HEK293 (cell line): ENCODE measurements around the gene AKAP6.

Experiments used
- CTCF ChIA-PET: fragments of 350-600 bp; formaldehyde crosslinking; extraction: SDS; loops from one replicate; lab custom pipeline; 2021; ENCODE audit warnings: antibody characterized with exemption; lab: Yijun Ruan, JAX
- POLR2A ChIA-PET: fragments of 300-600 bp; formaldehyde crosslinking; extraction: SDS; loops from one replicate; lab custom pipeline; 2020; ENCODE audit warnings: antibody characterized with exemption, inconsistent platforms; lab: Yijun Ruan, JAX
- H3K27ac ChIP-seq: fragments of 200-500 bp; sonication (Bioruptor generic); 2 replicates; pipeline ENCODE4 v1.5.1; 2014; ENCODE audit warnings: low read depth, low read length, control low read depth, inconsistent platforms; ENCODE audit errors: extremely low read depth
- H3K36me3 ChIP-seq, 2 experiments: fragments of 200-500 bp in 1 of 2; sonication (Bioruptor generic) in 1 of 2; 1 replicate in 1 of 2; 2 replicates in 1 of 2; pipeline ENCODE4 v1.5.1; 2014 to 2017; ENCODE audit warnings: inconsistent platforms in 2 of 2, low read length in 2 of 2; ENCODE audit not compliant: control insufficient read depth in 2 of 2, insufficient read depth in 1 of 2
- H3K4me1 ChIP-seq: fragments of 200-500 bp; sonication (Bioruptor generic); 2 replicates; pipeline ENCODE4 v1.5.1; 2014; ENCODE audit warnings: mild to moderate bottlenecking, low read length, inconsistent platforms; ENCODE audit not compliant: control insufficient read depth, insufficient read depth
- H3K4me3 ChIP-seq: 2 replicates; pipeline ENCODE4 v1.5.1; 2011; ENCODE audit warnings: low read depth, mild to moderate bottlenecking, control low read depth, low read length, moderate library complexity
- H3K9me3 ChIP-seq: fragments of 200-500 bp; sonication (Bioruptor generic); 2 replicates; pipeline ENCODE4 v1.5.1; 2014; ENCODE audit warnings: low read depth, low read length, inconsistent platforms; ENCODE audit not compliant: control insufficient read depth, insufficient read depth
- EGR2 ChIP-seq: fragments of 450-650 bp; formaldehyde crosslinking; IDR thresholded peaks from 2 replicates; pipeline ENCODE4 v1.5.1; 2016; ENCODE audit warnings: low read depth, missing biosample characterization, missing genetic modification characterization
- FEZF1 ChIP-seq: fragments of 450-650 bp; formaldehyde crosslinking; IDR thresholded peaks from 2 replicates; pipeline ENCODE4 v1.5.1; 2016; ENCODE audit warnings: missing biosample characterization, missing genetic modification characterization
- IKZF3 ChIP-seq: fragments of 450-650 bp; IDR thresholded peaks from 2 replicates; pipeline ENCODE4 v1.5.0; 2018; ENCODE audit warnings: missing biosample characterization, mild to moderate bottlenecking, missing genetic modification characterization, moderate library complexity
- SCRT1 ChIP-seq: fragments of 450-650 bp; formaldehyde crosslinking; IDR thresholded peaks from 2 replicates; pipeline ENCODE4 v1.5.1; 2016; ENCODE audit warnings: missing biosample characterization, missing genetic modification characterization, borderline replicate concordance
- SCRT2 ChIP-seq: fragments of 450-650 bp; formaldehyde crosslinking; IDR thresholded peaks from 2 replicates; pipeline ENCODE4 v1.5.1; 2016; ENCODE audit warnings: missing biosample characterization, missing genetic modification characterization
- SETDB1 ChIP-seq: IDR thresholded peaks from one replicate; pipeline ENCODE4 v1.6.1; 2017; ENCODE audit warnings: mild to moderate bottlenecking, low read length, moderate library complexity, mixed read lengths; ENCODE audit not compliant: insufficient read length
- SP2 ChIP-seq: fragments of 450-650 bp; formaldehyde crosslinking; IDR thresholded peaks from 2 replicates; pipeline ENCODE4 v1.5.1; 2016; ENCODE audit warnings: missing biosample characterization, missing genetic modification characterization
- ZNF114 ChIP-seq: fragments of 450-650 bp; formaldehyde crosslinking; IDR thresholded peaks from 2 replicates; pipeline ENCODE4 v1.5.0; 2017; ENCODE audit warnings: missing biosample characterization, missing genetic modification characterization
- ZNF121 ChIP-seq: fragments of 450-650 bp; formaldehyde crosslinking; IDR thresholded peaks from 2 replicates; pipeline ENCODE4 v1.5.1; 2016; ENCODE audit warnings: missing biosample characterization, missing genetic modification characterization
- ZNF140 ChIP-seq: fragments of 450-650 bp; formaldehyde crosslinking; IDR thresholded peaks from 2 replicates; pipeline ENCODE4 v1.5.1; 2016; ENCODE audit warnings: missing biosample characterization, missing genetic modification characterization
- ZNF157 ChIP-seq: fragments of 450-650 bp; formaldehyde crosslinking; IDR thresholded peaks from 2 replicates; pipeline ENCODE4 v1.5.1; 2016; ENCODE audit warnings: missing biosample characterization, missing genetic modification characterization
- ZNF184 ChIP-seq: fragments of 450-650 bp; IDR thresholded peaks from 2 replicates; pipeline ENCODE4 v1.5.1; 2018; ENCODE audit warnings: missing biosample characterization, mild to moderate bottlenecking, missing genetic modification characterization
- ZNF24 ChIP-seq: fragments of 450-650 bp; formaldehyde crosslinking; IDR thresholded peaks from 2 replicates; pipeline ENCODE4 v1.5.1; 2016; ENCODE audit warnings: missing biosample characterization, missing genetic modification characterization
- ZNF311 ChIP-seq: fragments of 450-650 bp; formaldehyde crosslinking; IDR thresholded peaks from 2 replicates; pipeline ENCODE4 v1.5.1; 2017; ENCODE audit warnings: missing biosample characterization, missing genetic modification characterization, borderline replicate concordance
- ZNF362 ChIP-seq: fragments of 450-650 bp; formaldehyde crosslinking; IDR thresholded peaks from 2 replicates; pipeline ENCODE4 v1.5.1; 2016; ENCODE audit warnings: missing biosample characterization, missing genetic modification characterization
- ZNF501 ChIP-seq: fragments of 450-650 bp; formaldehyde crosslinking; IDR thresholded peaks from 2 replicates; pipeline ENCODE4 v1.5.1; 2016; ENCODE audit warnings: missing biosample characterization, missing genetic modification characterization
- ZNF510 ChIP-seq: fragments of 450-650 bp; formaldehyde crosslinking; IDR thresholded peaks from 2 replicates; pipeline ENCODE4 v1.5.1; 2018; ENCODE audit warnings: mild to moderate bottlenecking, missing genetic modification characterization, missing biosample characterization; ENCODE audit not compliant: insufficient replicate concordance
- ZNF560 ChIP-seq: fragments of 450-650 bp; formaldehyde crosslinking; IDR thresholded peaks from 2 replicates; pipeline ENCODE4 v1.5.1; 2017; ENCODE audit warnings: missing biosample characterization, missing genetic modification characterization, borderline replicate concordance
- ZNF600 ChIP-seq: fragments of 450-650 bp; formaldehyde crosslinking; IDR thresholded peaks from 2 replicates; pipeline ENCODE4 v1.5.1; 2016; ENCODE audit warnings: missing biosample characterization, missing genetic modification characterization
- ZNF610 ChIP-seq: fragments of 450-650 bp; formaldehyde crosslinking; IDR thresholded peaks from 2 replicates; pipeline ENCODE4 v1.5.1; 2016; ENCODE audit warnings: missing biosample characterization, missing genetic modification characterization, borderline replicate concordance
- ZNF664 ChIP-seq: fragments of 450-650 bp; formaldehyde crosslinking; IDR thresholded peaks from 2 replicates; pipeline ENCODE4 v1.5.1; 2016; ENCODE audit warnings: missing biosample characterization, missing genetic modification characterization
- ZNF747 ChIP-seq: fragments of 450-650 bp; formaldehyde crosslinking; IDR thresholded peaks from 2 replicates; pipeline ENCODE4 v1.5.1; 2016; ENCODE audit warnings: missing biosample characterization, missing genetic modification characterization
- ZNF776 ChIP-seq: fragments of 450-650 bp; formaldehyde crosslinking; IDR thresholded peaks from 2 replicates; pipeline ENCODE4 v1.5.0; 2017; ENCODE audit warnings: missing biosample characterization, missing genetic modification characterization, borderline replicate concordance
- TF ChIP-seq, protein P1 (sequence below): fragments of 450-650 bp; formaldehyde crosslinking; IDR thresholded peaks from 2 replicates; pipeline ENCODE4 v1.5.1; 2016; ENCODE audit warnings: missing biosample characterization, missing genetic modification characterization, low read depth
- TF ChIP-seq, protein P2 (sequence below): fragments of 450-650 bp; formaldehyde crosslinking; IDR thresholded peaks from 2 replicates; pipeline ENCODE4 v1.5.1; 2016; ENCODE audit warnings: missing biosample characterization, missing genetic modification characterization

The AKAP6 gene

GRCh38 chr14:32307881-32308582 is 21.1 kb upstream of the AKAP6 start (continued):
- TF ChIP-seq ZNF362 (no peak), IKZF3 (0 out of 2 replicates have a peak, but pooled peaks have one; percentile 19), ZNF510 (no peak)

- H3K4me3 ChIP-seq: no peak overlapping the region
- no peaks in the 10 kb centered on the region for H3K9me3 ChIP-seq
- CTCF ChIA-PET: interaction anchor here (0.7 to 1.3 kb wide), 2 partner anchors 144 to 159 kb away, joined by 3 to 6 read pairs; no protein-coding TSS in a partner anchor
- no peak for TF ChIP-seq SETDB1
- no peak for TF ChIP-seq ZNF747 (tag by site-specific recombination)
- TF ChIP-seq, protein P1, sequence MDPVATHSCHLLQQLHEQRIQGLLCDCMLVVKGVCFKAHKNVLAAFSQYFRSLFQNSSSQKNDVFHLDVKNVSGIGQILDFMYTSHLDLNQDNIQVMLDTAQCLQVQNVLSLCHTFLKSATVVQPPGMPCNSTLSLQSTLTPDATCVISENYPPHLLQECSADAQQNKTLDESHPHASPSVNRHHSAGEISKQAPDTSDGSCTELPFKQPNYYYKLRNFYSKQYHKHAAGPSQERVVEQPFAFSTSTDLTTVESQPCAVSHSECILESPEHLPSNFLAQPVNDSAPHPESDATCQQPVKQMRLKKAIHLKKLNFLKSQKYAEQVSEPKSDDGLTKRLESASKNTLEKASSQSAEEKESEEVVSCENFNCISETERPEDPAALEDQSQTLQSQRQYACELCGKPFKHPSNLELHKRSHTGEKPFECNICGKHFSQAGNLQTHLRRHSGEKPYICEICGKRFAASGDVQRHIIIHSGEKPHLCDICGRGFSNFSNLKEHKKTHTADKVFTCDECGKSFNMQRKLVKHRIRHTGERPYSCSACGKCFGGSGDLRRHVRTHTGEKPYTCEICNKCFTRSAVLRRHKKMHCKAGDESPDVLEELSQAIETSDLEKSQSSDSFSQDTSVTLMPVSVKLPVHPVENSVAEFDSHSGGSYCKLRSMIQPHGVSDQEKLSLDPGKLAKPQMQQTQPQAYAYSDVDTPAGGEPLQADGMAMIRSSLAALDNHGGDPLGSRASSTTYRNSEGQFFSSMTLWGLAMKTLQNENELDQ: no peak
- no peak for TF ChIP-seq ZNF600 (tag by site-specific recombination)
- TF ChIP-seq ZNF140: no peak
- TF ChIP-seq, protein P2, sequence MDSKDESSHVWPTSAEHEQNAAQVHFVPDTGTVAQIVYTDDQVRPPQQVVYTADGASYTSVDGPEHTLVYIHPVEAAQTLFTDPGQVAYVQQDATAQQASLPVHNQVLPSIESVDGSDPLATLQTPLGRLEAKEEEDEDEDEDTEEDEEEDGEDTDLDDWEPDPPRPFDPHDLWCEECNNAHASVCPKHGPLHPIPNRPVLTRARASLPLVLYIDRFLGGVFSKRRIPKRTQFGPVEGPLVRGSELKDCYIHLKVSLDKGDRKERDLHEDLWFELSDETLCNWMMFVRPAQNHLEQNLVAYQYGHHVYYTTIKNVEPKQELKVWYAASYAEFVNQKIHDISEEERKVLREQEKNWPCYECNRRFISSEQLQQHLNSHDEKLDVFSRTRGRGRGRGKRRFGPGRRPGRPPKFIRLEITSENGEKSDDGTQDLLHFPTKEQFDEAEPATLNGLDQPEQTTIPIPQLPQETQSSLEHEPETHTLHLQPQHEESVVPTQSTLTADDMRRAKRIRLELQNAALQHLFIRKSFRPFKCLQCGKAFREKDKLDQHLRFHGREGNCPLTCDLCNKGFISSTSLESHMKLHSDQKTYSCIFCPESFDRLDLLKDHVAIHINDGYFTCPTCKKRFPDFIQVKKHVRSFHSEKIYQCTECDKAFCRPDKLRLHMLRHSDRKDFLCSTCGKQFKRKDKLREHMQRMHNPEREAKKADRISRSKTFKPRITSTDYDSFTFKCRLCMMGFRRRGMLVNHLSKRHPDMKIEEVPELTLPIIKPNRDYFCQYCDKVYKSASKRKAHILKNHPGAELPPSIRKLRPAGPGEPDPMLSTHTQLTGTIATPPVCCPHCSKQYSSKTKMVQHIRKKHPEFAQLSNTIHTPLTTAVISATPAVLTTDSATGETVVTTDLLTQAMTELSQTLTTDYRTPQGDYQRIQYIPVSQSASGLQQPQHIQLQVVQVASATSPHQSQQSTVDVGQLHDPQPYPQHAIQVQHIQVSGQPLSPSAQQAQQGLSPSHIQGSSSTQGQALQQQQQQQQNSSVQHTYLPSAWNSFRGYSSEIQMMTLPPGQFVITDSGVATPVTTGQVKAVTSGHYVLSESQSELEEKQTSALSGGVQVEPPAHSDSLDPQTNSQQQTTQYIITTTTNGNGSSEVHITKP: peak; percentile 56; the same call in 1 of the 2 replicates
- TF ChIP-seq ZNF157 (tag by site-specific recombination): no peak
- no peak for TF ChIP-seq ZNF311
- H3K27ac ChIP-seq: no peak overlapping the region
- H3K36me3 ChIP-seq: no peaks in the 10 kb centered on the region
- POLR2A ChIA-PET: no interaction called here
- peaks cover 17% of the 10 kb centered on the region for H3K4me1 ChIP-seq
Observed at GRCh38 chr14:32310876-32311275, 18.2 kb upstream of the AKAP6 start.

- ChIA-PET POLR2A (no interaction called here), CTCF (interaction anchor here (1.3 kb wide), 1 partner anchor 158 kb away, joined by 6 read pairs; no protein-coding TSS in a partner anchor)
- no peaks in the 10 kb centered on the region for H3K36me3 ChIP-seq
- no peak overlapping the region for H3K4me3 ChIP-seq
- no peak overlapping the region for H3K27ac ChIP-seq
- H3K9me3 ChIP-seq: no peaks in the 10 kb centered on the region
- H3K4me1 ChIP-seq: peaks cover 17% of the 10 kb centered on the region
- TF ChIP-seq ZNF121: no peak
- TF ChIP-seq ZNF560 (tag by site-specific recombination): no peak
- no peak for TF ChIP-seq FEZF1 (tag by site-specific recombination)
- TF ChIP-seq ZNF664 (tag by site-specific recombination): no peak
- TF ChIP-seq ZNF114 (tag by site-specific recombination): no peak
- no peak for TF ChIP-seq ZNF776
- TF ChIP-seq ZNF610 (tag by site-specific recombination): no peak
- TF ChIP-seq ZNF184: no peak
- TF ChIP-seq ZNF501 (tag by site-specific recombination): no peak
- TF ChIP-seq SCRT2 (tag by site-specific recombination): no peak
- no peak for TF ChIP-seq SCRT1 (tag by site-specific recombination)
- TF ChIP-seq ZNF24 (tag by site-specific recombination): no peak
- no peak for TF ChIP-seq EGR2 (tag by site-specific recombination)
- no peak for TF ChIP-seq SP2 (tag by site-specific recombination)
Observed at GRCh38 chr14:32311294-32312009, 17.6 kb upstream of the AKAP6 start.
